Upper lobe of left lung (tissue), 6 donors: ENCODE data around the gene TMTC1. TPM values are rescaled to one million over a fixed set of nuclear protein-coding genes. Genes with fewer than 3 reads are reported as not detected.
A peak's percentile ranks its signal among the peaks of the same experiment; 100 is the strongest.

Experiments
- ATAC-seq, 2 donors: fragments of 200-7000 bp; cut with Tn5 transposase; one replicate each; pipeline ENCODE4 v1.9.1; 2022; ENCODE audit warnings: mild to moderate bottlenecking in 2 of 2, moderate library complexity in 2 of 2; ENCODE audit not compliant: low FRiP score in 2 of 2
- DNase-seq, 2 donors: peaks; one replicate each; pipeline ENCODE4 v3.0.0-alpha.2; 2019 to 2020
- H3K27ac ChIP-seq, 4 donors: fragments of 200-600 bp; sonication (generic); one replicate each; pipeline ENCODE4 v1.5.1; 2016 to 2019
- H3K27me3 ChIP-seq, 4 donors: fragments of 200-600 bp; sonication (generic); one replicate each; pipeline ENCODE4 v1.5.1; 2017 to 2019
- H3K36me3 ChIP-seq, 4 donors: fragments of 200-600 bp; sonication (generic); one replicate each; pipeline ENCODE4 v1.5.1; 2016 to 2019
- H3K4me1 ChIP-seq, 4 donors: fragments of 200-600 bp; sonication (generic); one replicate each; pipeline ENCODE4 v1.5.1; 2018 to 2019
- H3K4me3 ChIP-seq, 4 donors: fragments of 200-600 bp; sonication (generic); one replicate each; pipeline ENCODE4 v1.5.1; 2017 to 2019; ENCODE audit warnings: mild to moderate bottlenecking in 2 of 4, moderate library complexity in 1 of 4
- H3K9me3 ChIP-seq, 4 donors: fragments of 200-600 bp; sonication (generic); one replicate each; pipeline ENCODE4 v1.5.1; 2018 to 2019
- CTCF ChIP-seq, 6 experiments: fragments of 450-650 bp in 4 of 6; fragments of 200-600 bp in 2 of 6; sonication (generic) in 2 of 6; IDR thresholded peaks; one replicate each; pipeline ENCODE4 v1.5.1; 2016 to 2019; ENCODE audit warnings: antibody characterized with exemption in 6 of 6
- EP300 ChIP-seq, 4 donors: sonication (generic); formaldehyde crosslinking; IDR thresholded peaks; one replicate each; pipeline ENCODE4 v1.5.1; 2017; ENCODE audit warnings: antibody characterized with exemption in 4 of 4, control low read depth in 2 of 4
- POLR2A ChIP-seq, 4 donors: fragments of 450-650 bp; IDR thresholded peaks; one replicate each; pipeline ENCODE4 v1.5.1; 2016 to 2017; ENCODE audit warnings: antibody characterized with exemption in 4 of 4, mild to moderate bottlenecking in 2 of 4
- POLR2AphosphoS5 ChIP-seq, 2 donors: sonication (generic); formaldehyde crosslinking; IDR thresholded peaks; one replicate each; pipeline ENCODE4 v1.5.1; 2017; ENCODE audit warnings: antibody characterized with exemption in 2 of 2
- WGBS, 2 donors: methylation state at CpG; one replicate each; pipeline ENCODE4 v1.1.5; 2017 to 2018; 5-methylcytosine and 5-hydroxymethylcytosine counted together
- total RNA-seq, 6 donors: library from RNA; depleted of rRNA in 4 of 6; stranded (reverse); fragments of >200 nt in 4 of 6; gene quantifications; one replicate each; pipeline versions ENCODE4 v1.1.0 to v1.2.1, GENCODE V29; 2016 to 2021
- donor health status: DM: no; HTN: no; CAD: no; lungs with moderate emphysema.
- donor health status: DM: no; HTN: yes; CAD: no; lungs with severe emphysema.

TMTC1 gene
- total RNA-seq, 6 donors from 2014 or later: 25.1 to 39.3 (median 29.7) TPM

DNA sequence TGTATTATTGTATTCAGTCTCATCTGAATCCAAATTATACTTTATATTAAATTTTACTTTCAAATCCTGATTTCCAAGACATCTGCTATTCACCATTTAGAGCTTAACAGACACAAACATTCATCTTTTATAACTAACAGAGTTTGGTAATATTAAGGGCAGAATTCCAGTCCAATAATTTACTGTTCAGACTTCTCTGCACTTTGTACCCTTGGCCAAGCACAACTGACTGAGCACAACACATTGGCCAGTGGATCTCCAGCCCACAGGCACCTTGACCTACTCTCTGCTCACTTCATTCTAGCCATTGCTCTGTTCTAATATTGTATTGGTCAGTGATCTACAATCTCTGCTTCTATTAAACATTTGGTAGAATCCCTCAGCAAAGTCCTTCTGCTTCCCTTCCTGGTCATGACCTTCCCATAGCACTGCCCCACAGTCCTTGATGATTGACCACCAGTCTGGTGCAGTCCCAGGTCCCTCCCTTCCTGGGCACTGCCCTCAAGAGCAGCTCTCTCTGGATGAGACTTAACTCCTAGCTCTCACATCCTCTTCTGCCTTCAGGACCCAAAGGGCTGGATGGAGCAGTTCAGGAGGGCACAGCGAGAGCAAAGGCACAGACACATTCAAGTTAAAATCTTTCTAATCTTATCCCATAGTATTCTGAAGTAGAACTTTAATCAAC lies 188.5 kb downstream of the TMTC1 start:
- no peak for DNase-seq
- Histone ChIP-seq H3K27me3 (no peaks in the 10 kb centered on the region), H3K4me3 (no peak overlapping the region), H3K9me3 (no peaks in the 10 kb centered on the region), H3K4me1 (peaks cover 0 to 4% (median 0%) of the 10 kb centered on the region in 4 donors), H3K36me3 (no peaks in the 10 kb centered on the region), H3K27ac (no peak overlapping the region)
- WGBS, 2 donors: 95 to 100% methylated on average over 1 of the region's 1 CpG
- ATAC-seq: no peak
- TF ChIP-seq POLR2A (IDR thresholded peaks at IDR 0.05) (no peak), CTCF (IDR thresholded peaks at IDR 0.05) (no peak), POLR2AphosphoS5 (IDR thresholded peaks at IDR 0.05) (no peak), EP300 (IDR thresholded peaks at IDR 0.05) (no peak)

DNA sequence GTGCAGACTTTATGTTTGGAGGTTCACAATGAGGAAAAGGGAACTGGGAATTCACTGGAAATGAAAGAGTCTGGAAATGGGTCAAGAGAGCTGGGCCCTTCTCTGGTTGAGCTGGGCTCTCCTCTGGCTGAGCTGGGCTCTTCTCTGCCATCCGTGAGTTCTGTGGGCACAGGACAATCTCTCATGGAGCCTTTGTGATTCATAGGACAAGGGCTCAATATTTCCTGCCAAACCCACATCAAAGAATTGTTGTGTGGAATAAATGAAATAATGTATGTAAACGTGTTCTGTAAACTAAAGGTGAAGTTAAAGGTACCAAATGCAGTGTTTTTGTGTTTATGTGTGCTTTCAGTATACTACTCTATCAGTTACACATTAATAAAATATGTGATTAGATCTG lies 190.7 kb downstream of the TMTC1 start:
- Histone ChIP-seq H3K4me3 (no peak overlapping the region), H3K36me3 (no peaks in the 10 kb centered on the region), H3K27ac (no peak overlapping the region), H3K4me1 (peaks cover 0 to 12% (median 5%) of the 10 kb centered on the region in 4 donors), H3K27me3 (no peaks in the 10 kb centered on the region), H3K9me3 (no peaks in the 10 kb centered on the region)
- DNase-seq (no peak), ATAC-seq (no peak)
- WGBS, 2 donors: 83 to 93% methylated on average over 2 of the region's 2 CpGs
- TF ChIP-seq EP300 (IDR thresholded peaks at IDR 0.05): no peak
- TF ChIP-seq POLR2A (IDR thresholded peaks at IDR 0.05): no peak
- TF ChIP-seq CTCF (IDR thresholded peaks at IDR 0.05): no peak
- TF ChIP-seq POLR2AphosphoS5 (IDR thresholded peaks at IDR 0.05): no peak

GRCh38 chr12:29591140-29592020 lies 192.4 kb downstream of the TMTC1 start:
- no peak overlapping the region for H3K4me3 ChIP-seq
- ATAC-seq (peak in 1 of 2 donors; percentile 73), DNase-seq (no peak)
- TF ChIP-seq EP300 (IDR thresholded peaks at IDR 0.05) (no peak), POLR2AphosphoS5 (IDR thresholded peaks at IDR 0.05) (no peak), CTCF (IDR thresholded peaks at IDR 0.05) (no peak), POLR2A (IDR thresholded peaks at IDR 0.05) (no peak)
- H3K27me3 ChIP-seq: no peaks in the 10 kb centered on the region
- H3K4me1 ChIP-seq: peaks cover 0 to 12% (median 5%) of the 10 kb centered on the region in 4 donors
- 54 to 57% methylated on average over 11 of the region's 11 CpGs for WGBS, 2 donors
- H3K27ac ChIP-seq: no peak overlapping the region
- no peaks in the 10 kb centered on the region for H3K9me3 ChIP-seq
- H3K36me3 ChIP-seq: no peaks in the 10 kb centered on the region

DNA sequence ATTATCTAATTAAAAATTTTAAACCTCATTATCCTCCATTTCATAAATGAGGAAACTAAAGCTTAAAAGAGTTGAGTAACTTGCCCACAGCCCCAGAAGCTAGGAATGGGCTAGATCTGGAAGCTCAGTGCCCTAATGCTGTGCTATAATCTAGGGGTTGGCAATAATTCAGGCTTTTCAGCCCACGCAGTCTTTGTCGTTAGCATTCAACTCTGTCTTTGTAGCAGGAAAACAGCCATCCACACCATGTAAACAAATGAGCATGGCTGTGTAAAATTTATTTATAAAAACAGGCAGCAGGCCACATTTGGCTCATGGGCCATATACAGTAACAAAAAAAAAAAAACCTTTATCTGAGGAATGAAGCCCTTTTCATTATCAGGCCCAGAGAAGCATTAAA lies 193.9 kb downstream of the TMTC1 start:
- Histone ChIP-seq H3K27me3 (no peaks in the 10 kb centered on the region), H3K4me3 (no peak overlapping the region), H3K36me3 (no peaks in the 10 kb centered on the region), H3K27ac (peak overlapping the region in 3 of 4 donors; percentile 11 to 23 (median 13)), H3K4me1 (peaks cover 0 to 12% (median 5%) of the 10 kb centered on the region in 4 donors), H3K9me3 (no peaks in the 10 kb centered on the region)
- ATAC-seq (no peak), DNase-seq (no peak)
- TF ChIP-seq POLR2AphosphoS5 (IDR thresholded peaks at IDR 0.05) (no peak), EP300 (IDR thresholded peaks at IDR 0.05) (no peak), CTCF (IDR thresholded peaks at IDR 0.05) (no peak), POLR2A (IDR thresholded peaks at IDR 0.05) (no peak)
- 44 to 58% methylated on average over 2 of the region's 2 CpGs for WGBS, 2 donors
